ENCODE data around the gene KRT39.

DNA sequence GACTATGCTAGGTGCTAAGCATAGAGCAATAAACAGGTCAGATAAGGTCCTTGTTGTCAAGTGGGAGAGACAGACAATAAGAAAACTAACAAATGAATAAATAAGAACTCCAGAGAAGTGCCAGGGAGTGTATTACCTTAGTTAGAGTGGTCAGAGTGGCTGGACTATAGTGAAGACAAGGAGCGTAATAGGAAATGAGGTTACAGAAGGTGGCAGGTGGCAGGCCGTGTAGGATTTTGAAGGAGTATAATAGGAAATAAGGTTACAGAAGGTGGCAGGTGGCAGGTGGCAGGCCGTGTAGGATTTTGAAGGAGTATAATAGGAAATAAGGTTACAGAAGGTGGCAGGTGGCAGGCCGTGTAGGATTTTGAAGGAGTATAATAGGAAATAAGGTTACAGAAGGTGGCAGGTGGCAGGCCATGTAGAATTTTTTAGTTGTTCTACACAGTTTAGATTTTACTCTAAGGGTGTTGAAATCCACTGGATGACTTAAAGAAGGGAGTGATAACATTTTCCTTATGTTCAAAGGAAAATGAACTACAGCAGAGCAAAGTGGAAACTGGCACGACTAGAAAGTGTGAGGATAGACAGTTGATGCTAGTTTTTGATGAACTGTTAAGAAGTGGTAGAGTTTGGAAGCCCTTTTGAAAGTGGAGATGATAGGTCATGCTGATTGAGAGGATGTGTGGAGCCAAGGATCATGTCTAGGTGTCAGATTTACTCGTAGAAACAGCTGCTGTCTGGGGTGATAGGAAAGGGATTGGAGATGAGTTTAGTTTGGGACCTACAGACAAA, 45.8 kb upstream of the KRT39 start:
- TF ChIP-seq, protein P1, sequence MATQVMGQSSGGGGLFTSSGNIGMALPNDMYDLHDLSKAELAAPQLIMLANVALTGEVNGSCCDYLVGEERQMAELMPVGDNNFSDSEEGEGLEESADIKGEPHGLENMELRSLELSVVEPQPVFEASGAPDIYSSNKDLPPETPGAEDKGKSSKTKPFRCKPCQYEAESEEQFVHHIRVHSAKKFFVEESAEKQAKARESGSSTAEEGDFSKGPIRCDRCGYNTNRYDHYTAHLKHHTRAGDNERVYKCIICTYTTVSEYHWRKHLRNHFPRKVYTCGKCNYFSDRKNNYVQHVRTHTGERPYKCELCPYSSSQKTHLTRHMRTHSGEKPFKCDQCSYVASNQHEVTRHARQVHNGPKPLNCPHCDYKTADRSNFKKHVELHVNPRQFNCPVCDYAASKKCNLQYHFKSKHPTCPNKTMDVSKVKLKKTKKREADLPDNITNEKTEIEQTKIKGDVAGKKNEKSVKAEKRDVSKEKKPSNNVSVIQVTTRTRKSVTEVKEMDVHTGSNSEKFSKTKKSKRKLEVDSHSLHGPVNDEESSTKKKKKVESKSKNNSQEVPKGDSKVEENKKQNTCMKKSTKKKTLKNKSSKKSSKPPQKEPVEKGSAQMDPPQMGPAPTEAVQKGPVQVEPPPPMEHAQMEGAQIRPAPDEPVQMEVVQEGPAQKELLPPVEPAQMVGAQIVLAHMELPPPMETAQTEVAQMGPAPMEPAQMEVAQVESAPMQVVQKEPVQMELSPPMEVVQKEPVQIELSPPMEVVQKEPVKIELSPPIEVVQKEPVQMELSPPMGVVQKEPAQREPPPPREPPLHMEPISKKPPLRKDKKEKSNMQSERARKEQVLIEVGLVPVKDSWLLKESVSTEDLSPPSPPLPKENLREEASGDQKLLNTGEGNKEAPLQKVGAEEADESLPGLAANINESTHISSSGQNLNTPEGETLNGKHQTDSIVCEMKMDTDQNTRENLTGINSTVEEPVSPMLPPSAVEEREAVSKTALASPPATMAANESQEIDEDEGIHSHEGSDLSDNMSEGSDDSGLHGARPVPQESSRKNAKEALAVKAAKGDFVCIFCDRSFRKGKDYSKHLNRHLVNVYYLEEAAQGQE (IDR thresholded peaks at IDR 0.05; ENCODE audit: insufficient read depth in 1 of 2, low read depth in 2 of 2, low read length in 1 of 2) = no peak
- TF ChIP-seq, protein P2, sequence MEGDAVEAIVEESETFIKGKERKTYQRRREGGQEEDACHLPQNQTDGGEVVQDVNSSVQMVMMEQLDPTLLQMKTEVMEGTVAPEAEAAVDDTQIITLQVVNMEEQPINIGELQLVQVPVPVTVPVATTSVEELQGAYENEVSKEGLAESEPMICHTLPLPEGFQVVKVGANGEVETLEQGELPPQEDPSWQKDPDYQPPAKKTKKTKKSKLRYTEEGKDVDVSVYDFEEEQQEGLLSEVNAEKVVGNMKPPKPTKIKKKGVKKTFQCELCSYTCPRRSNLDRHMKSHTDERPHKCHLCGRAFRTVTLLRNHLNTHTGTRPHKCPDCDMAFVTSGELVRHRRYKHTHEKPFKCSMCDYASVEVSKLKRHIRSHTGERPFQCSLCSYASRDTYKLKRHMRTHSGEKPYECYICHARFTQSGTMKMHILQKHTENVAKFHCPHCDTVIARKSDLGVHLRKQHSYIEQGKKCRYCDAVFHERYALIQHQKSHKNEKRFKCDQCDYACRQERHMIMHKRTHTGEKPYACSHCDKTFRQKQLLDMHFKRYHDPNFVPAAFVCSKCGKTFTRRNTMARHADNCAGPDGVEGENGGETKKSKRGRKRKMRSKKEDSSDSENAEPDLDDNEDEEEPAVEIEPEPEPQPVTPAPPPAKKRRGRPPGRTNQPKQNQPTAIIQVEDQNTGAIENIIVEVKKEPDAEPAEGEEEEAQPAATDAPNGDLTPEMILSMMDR (IDR thresholded peaks at IDR 0.05) = no peak
- TF ChIP-seq POLR2AphosphoS5 (IDR thresholded peaks at IDR 0.05; ENCODE audit: low read depth, low read length) (no peak), SIN3A (IDR thresholded peaks at IDR 0.05; ENCODE audit: borderline replicate concordance, insufficient read depth, low read depth, low read length) (no peak)
